Thoracic aorta (tissue), 2 donors: ENCODE results near the gene GLRA3. TPM values are rescaled to one million over a fixed set of nuclear protein-coding genes. Genes with fewer than 3 reads are reported as not detected.

ENCODE experiments used
- ATAC-seq: fragments of 150-250 bp; one replicate; pipeline ENCODE4 v1.8.0; 2017; ENCODE audit warnings: low read depth; ENCODE audit not compliant: insufficient number of reproducible peaks, low FRiP score
- DNase-seq: peaks from one replicate; pipeline ENCODE4 v3.0.0-alpha.2; 2020; ENCODE audit warnings: low spot score
- H3K27ac ChIP-seq, 2 donors: fragments of 200-600 bp; sonication (generic); 1 replicate in 1 of 2; 2 replicates in 1 of 2; pipeline ENCODE4 v1.5.1; 2016; ENCODE audit warnings: mild to moderate bottlenecking in 2 of 2, moderate library complexity in 2 of 2
- H3K27me3 ChIP-seq: fragments of 200-600 bp; sonication (generic); replicated peaks from 2 replicates; pipeline ENCODE4 v1.6.0; 2016; ENCODE audit warnings: mild to moderate bottlenecking; ENCODE audit not compliant: insufficient read depth
- H3K36me3 ChIP-seq: fragments of 200-600 bp; sonication (generic); one replicate; pipeline ENCODE4 v1.5.1; 2016
- H3K4me1 ChIP-seq, 2 donors: fragments of 200-600 bp; sonication (generic); 1 replicate in 1 of 2; 2 replicates in 1 of 2; pipeline versions ENCODE4 v1.5.1 to v1.6.0; 2016; ENCODE audit warnings: low read depth in 2 of 2, mild to moderate bottlenecking in 1 of 2; ENCODE audit not compliant: control insufficient read depth in 1 of 2
- H3K4me3 ChIP-seq: fragments of 200-600 bp; sonication (generic); 2 replicates; pipeline ENCODE4 v1.5.1; 2016; ENCODE audit warnings: mild to moderate bottlenecking
- H3K9me3 ChIP-seq: fragments of 200-600 bp; sonication (generic); 2 replicates; pipeline ENCODE4 v1.5.1; 2016
- CTCF ChIP-seq: fragments of 200-600 bp; sonication (generic); IDR thresholded peaks from one replicate; pipeline ENCODE4 v1.5.1; 2019; ENCODE audit warnings: antibody characterized with exemption
- total RNA-seq, 2 donors: library from RNA; depleted of rRNA; stranded (reverse); fragments of >200 nt; gene quantifications; one replicate each; pipeline versions ENCODE4 v1.1.0 to v1.2.3, GENCODE V29; 2016

GLRA3 gene
- total RNA-seq, 2 donors from 2014 or later, result not detected

GRCh38 chr4:174658246-174658645 lies 170.8 kb downstream of the GLRA3 start:
- Histone ChIP-seq H3K4me3 (no peak overlapping the region), H3K4me1 (no peaks in the 10 kb centered on the region), H3K27ac (no peak overlapping the region), H3K9me3 (no peaks in the 10 kb centered on the region), H3K27me3 (no peaks in the 10 kb centered on the region), H3K36me3 (no peaks in the 10 kb centered on the region)
- no peak for DNase-seq
- TF ChIP-seq CTCF, result no peak
- ATAC-seq, result no peak

- DNase-seq (no peak), ATAC-seq (no peak)
- Histone ChIP-seq H3K27ac (no peak overlapping the region), H3K4me3 (no peak overlapping the region), H3K4me1 (no peaks in the 10 kb centered on the region), H3K36me3 (no peaks in the 10 kb centered on the region), H3K27me3 (no peaks in the 10 kb centered on the region), H3K9me3 (no peaks in the 10 kb centered on the region)
- no peak for TF ChIP-seq CTCF
These were observed 171.6 kb downstream of the GLRA3 start for GRCh38 chr4:174657472-174657871.

GRCh38 chr4:174654634-174655033 lies 174.4 kb downstream of the GLRA3 start:
- no peak overlapping the region for H3K4me3 ChIP-seq
- ATAC-seq, result no peak
- H3K36me3 ChIP-seq, result no peaks in the 10 kb centered on the region
- H3K27ac ChIP-seq, result no peak overlapping the region
- DNase-seq, result no peak
- TF ChIP-seq CTCF, result no peak
- no peaks in the 10 kb centered on the region for H3K9me3 ChIP-seq
- no peaks in the 10 kb centered on the region for H3K27me3 ChIP-seq
- H3K4me1 ChIP-seq, result no peaks in the 10 kb centered on the region

GRCh38 chr4:174650711-174651355 lies 178.2 kb downstream of the GLRA3 start:
- no peaks in the 10 kb centered on the region for H3K9me3 ChIP-seq
- no peaks in the 10 kb centered on the region for H3K36me3 ChIP-seq
- H3K27me3 ChIP-seq, result no peaks in the 10 kb centered on the region
- H3K4me1 ChIP-seq, result no peaks in the 10 kb centered on the region
- DNase-seq (no peak), ATAC-seq (no peak)
- H3K27ac ChIP-seq, result no peak overlapping the region
- TF ChIP-seq CTCF, result no peak
- H3K4me3 ChIP-seq, result no peak overlapping the region

- DNase-seq (no peak), ATAC-seq (no peak)
- Histone ChIP-seq H3K4me3 (no peak overlapping the region), H3K27me3 (no peaks in the 10 kb centered on the region), H3K36me3 (no peaks in the 10 kb centered on the region), H3K27ac (no peak overlapping the region), H3K9me3 (no peaks in the 10 kb centered on the region), H3K4me1 (no peaks in the 10 kb centered on the region)
- TF ChIP-seq CTCF, result no peak
These were observed 180.2 kb downstream of the GLRA3 start for GRCh38 chr4:174648812-174649211.
